Sigmoid colon (tissue), 7 donors: ENCODE measurements around the gene NRXN3. TPM values are rescaled to one million over a fixed set of nuclear protein-coding genes. Genes with fewer than 3 reads are reported as not detected.
A peak's percentile ranks its signal among the peaks of the same experiment; 100 is the strongest.

Experiments
- DNase-seq: peaks from one replicate; pipeline ENCODE4 v3.0.0-alpha.2; 2019
- H3K27ac ChIP-seq, 4 donors: fragments of 200-600 bp; sonication (generic); one replicate each; pipeline ENCODE4 v1.5.1; 2016 to 2019; ENCODE audit warnings: mild to moderate bottlenecking in 1 of 4
- H3K27me3 ChIP-seq, 3 donors: fragments of 200-600 bp; sonication (generic); one replicate each; pipeline ENCODE4 v1.5.1; 2019; ENCODE audit warnings: mild to moderate bottlenecking in 1 of 3
- H3K36me3 ChIP-seq, 4 donors: fragments of 200-600 bp; sonication (generic); one replicate each; pipeline ENCODE4 v1.5.1; 2016 to 2019
- H3K4me1 ChIP-seq, 4 donors: fragments of 200-600 bp; sonication (generic); one replicate each; pipeline ENCODE4 v1.5.1; 2017 to 2019
- H3K4me3 ChIP-seq, 4 donors: fragments of 200-600 bp; sonication (generic); one replicate each; pipeline ENCODE4 v1.5.1; 2017 to 2019; ENCODE audit warnings: mild to moderate bottlenecking in 2 of 4, moderate library complexity in 1 of 4
- H3K9me3 ChIP-seq, 4 donors: fragments of 200-600 bp in 3 of 4; sonication (generic) in 3 of 4; one replicate each; pipeline versions ENCODE4 v1.5.1 to v1.6.1; 2013 to 2019
- CTCF ChIP-seq, 4 experiments: fragments of 450-650 bp in 3 of 4; fragments of 200-600 bp in 1 of 4; IDR thresholded peaks; one replicate each; pipeline ENCODE4 v1.5.1; 2016 to 2019; ENCODE audit warnings: antibody characterized with exemption in 4 of 4, mild to moderate bottlenecking in 3 of 4, moderate library complexity in 2 of 4
- EP300 ChIP-seq, 4 donors: sonication (generic); formaldehyde crosslinking; IDR thresholded peaks; one replicate each; pipeline ENCODE4 v1.6.1; 2017; ENCODE audit warnings: antibody characterized with exemption in 4 of 4
- POLR2A ChIP-seq, 2 donors: fragments of 450-650 bp; IDR thresholded peaks; one replicate each; pipeline ENCODE4 v1.6.1; 2016; ENCODE audit warnings: antibody characterized with exemption in 2 of 2, mild to moderate bottlenecking in 2 of 2, moderate library complexity in 2 of 2
- POLR2AphosphoS5 ChIP-seq, 4 donors: sonication (generic); formaldehyde crosslinking; IDR thresholded peaks; one replicate each; pipeline ENCODE4 v1.6.1; 2017; ENCODE audit warnings: antibody characterized with exemption in 4 of 4
- WGBS, 2 donors: extraction: QIAGEN DNeasy Blood & Tissue Kit; methylation state at CpG; one replicate each; pipeline ENCODE4 v1.1.7; 2013; 5-methylcytosine and 5-hydroxymethylcytosine counted together
- intact Hi-C: fragments of 100-400 bp; cut with DNase I; formaldehyde crosslinking; loops from one replicate; pipeline ENCODE4 v1.15.1; 2023
- polyA plus RNA-seq, 3 donors: library from polyadenylated mRNA; stranded (reverse); fragments of 200-250 nt; gene quantifications; one replicate each; pipeline ENCODE4 v1.2.3, GENCODE V29; 2013
- total RNA-seq, 4 donors: library from RNA; depleted of rRNA; stranded (reverse); fragments of >200 nt; gene quantifications; one replicate each; pipeline ENCODE4 v1.1.0, GENCODE V29; 2016
- donor health status: healthy with polysubstance abuse.
- donor health status: Bipolar disorder and iron deficiency.
- donor health status: healthy.

The NRXN3 gene
- total and polyA plus RNA-seq, 7 donors: 0.23 to 46.3 (median 23.2) TPM

GRCh38 chr14:79809849-79810612 is 1639.9 kb downstream of the NRXN3 start:
- TF ChIP-seq CTCF (IDR thresholded peaks at IDR 0.05) (no peak), POLR2AphosphoS5 (IDR thresholded peaks at IDR 0.05) (no peak), EP300 (IDR thresholded peaks at IDR 0.05) (no peak)
- DNase-seq: no peak
- Histone ChIP-seq H3K27ac (no peak overlapping the region), H3K4me3 (no peak overlapping the region), H3K27me3 (no peaks in the 10 kb centered on the region), H3K9me3 (no peaks in the 10 kb centered on the region), H3K36me3 (no peaks in the 10 kb centered on the region), H3K4me1 (no peaks in the 10 kb centered on the region)
- 62 to 74% methylated on average over 3 of the region's 3 CpGs for WGBS, 2 donors
- intact Hi-C loops: no loop called here

GRCh38 chr14:79820866-79821535 is 1650.8 kb downstream of the NRXN3 start:
- H3K36me3 ChIP-seq: no peaks in the 10 kb centered on the region
- DNase-seq: no peak
- intact Hi-C loops: no loop called here
- H3K4me3 ChIP-seq: no peak overlapping the region
- WGBS, 2 donors: 30 to 68% methylated on average over 1 of the region's 1 CpG
- TF ChIP-seq CTCF (IDR thresholded peaks at IDR 0.05) (no peak), POLR2A (IDR thresholded peaks at IDR 0.05) (no peak), POLR2AphosphoS5 (IDR thresholded peaks at IDR 0.05) (no peak), EP300 (IDR thresholded peaks at IDR 0.05) (no peak)
- H3K4me1 ChIP-seq: peaks cover 0 to 8% (median 5%) of the 10 kb centered on the region in 4 donors
- H3K9me3 ChIP-seq: no peaks in the 10 kb centered on the region
- H3K27ac ChIP-seq: no peak overlapping the region
- no peaks in the 10 kb centered on the region for H3K27me3 ChIP-seq

GRCh38 chr14:79822034-79822433 is 1651.9 kb downstream of the NRXN3 start:
- no peaks in the 10 kb centered on the region for H3K36me3 ChIP-seq
- H3K9me3 ChIP-seq: no peaks in the 10 kb centered on the region
- no peak overlapping the region for H3K27ac ChIP-seq
- peaks cover 0 to 8% (median 5%) of the 10 kb centered on the region in 4 donors for H3K4me1 ChIP-seq
- no peak for TF ChIP-seq POLR2AphosphoS5 (IDR thresholded peaks at IDR 0.05)
- no peaks in the 10 kb centered on the region for H3K27me3 ChIP-seq
- intact Hi-C loops: no loop called here
- H3K4me3 ChIP-seq: no peak overlapping the region
- DNase-seq: no peak
- 69 to 72% methylated on average over 2 of the region's 2 CpGs for WGBS, 2 donors

GRCh38 chr14:79825046-79825521 is 1654.9 kb downstream of the NRXN3 start:
- no peak for DNase-seq
- H3K4me1 ChIP-seq: peaks cover 0 to 8% (median 5%) of the 10 kb centered on the region in 4 donors
- no peaks in the 10 kb centered on the region for H3K9me3 ChIP-seq
- WGBS, 2 donors: 13 to 45% methylated on average over 6 of the region's 6 CpGs
- H3K27ac ChIP-seq: peak overlapping the region in 3 of 4 donors; percentile 18 to 54 (median 21)
- intact Hi-C loops: no loop called here
- H3K27me3 ChIP-seq: no peaks in the 10 kb centered on the region
- no peaks in the 10 kb centered on the region for H3K36me3 ChIP-seq
- no peak for TF ChIP-seq CTCF (IDR thresholded peaks at IDR 0.05)
- no peak for TF ChIP-seq EP300 (IDR thresholded peaks at IDR 0.05)
- TF ChIP-seq POLR2AphosphoS5 (IDR thresholded peaks at IDR 0.05): no peak
- no peak for TF ChIP-seq POLR2A (IDR thresholded peaks at IDR 0.05)
- H3K4me3 ChIP-seq: no peak overlapping the region

GRCh38 chr14:79826362-79826761 is 1656.2 kb downstream of the NRXN3 start:
- H3K27me3 ChIP-seq: no peaks in the 10 kb centered on the region
- no peak overlapping the region for H3K4me3 ChIP-seq
- H3K36me3 ChIP-seq: no peaks in the 10 kb centered on the region
- TF ChIP-seq POLR2AphosphoS5 (IDR thresholded peaks at IDR 0.05): no peak
- TF ChIP-seq EP300 (IDR thresholded peaks at IDR 0.05): no peak
- no peak for TF ChIP-seq POLR2A (IDR thresholded peaks at IDR 0.05)
- TF ChIP-seq CTCF (IDR thresholded peaks at IDR 0.05): no peak
- H3K4me1 ChIP-seq: peaks cover 0 to 4% (median under 1%) of the 10 kb centered on the region in 4 donors
- H3K9me3 ChIP-seq: no peaks in the 10 kb centered on the region
- H3K27ac ChIP-seq: no peak overlapping the region
- no peak for DNase-seq
- WGBS, 2 donors: 83 to 87% methylated on average over 2 of the region's 2 CpGs
- intact Hi-C loops: no loop called here
